H9 (cell line): ENCODE measurements around the gene NPAS2. TPM values are rescaled to one million over a fixed set of nuclear protein-coding genes. Genes with fewer than 3 reads are reported as not detected.

ENCODE experiments used
- DNase-seq: peaks from one replicate; pipeline ENCODE4 v3.0.0-alpha.2; 2017
- H2AFZ ChIP-seq: one replicate; pipeline ENCODE4 v1.6.1; 2013; ENCODE audit warnings: mild to moderate bottlenecking, low read length, control low read depth, moderate library complexity
- H2AK5ac ChIP-seq: 2 replicates; pipeline ENCODE4 v1.6.1; 2013; ENCODE audit warnings: low read length, control low read depth, mixed read lengths; ENCODE audit not compliant: insufficient read length
- H2BK120ac ChIP-seq: one replicate; pipeline ENCODE4 v1.6.1; 2013; ENCODE audit warnings: low read depth, mild to moderate bottlenecking, low read length, control low read depth, inconsistent platforms; ENCODE audit not compliant: poor library complexity, severe bottlenecking
- H2BK12ac ChIP-seq: 2 replicates; pipeline ENCODE4 v1.6.1; 2013; ENCODE audit warnings: low read length, control low read depth, mixed read lengths, low read depth; ENCODE audit not compliant: insufficient read length
- H2BK15ac ChIP-seq: 2 replicates; pipeline ENCODE4 v1.6.1; 2013; ENCODE audit warnings: low read depth, low read length, control low read depth
- H2BK20ac ChIP-seq: one replicate; pipeline ENCODE4 v1.6.1; 2013; ENCODE audit warnings: low read depth, mild to moderate bottlenecking, low read length, control low read depth, inconsistent platforms; ENCODE audit not compliant: poor library complexity, severe bottlenecking
- H2BK5ac ChIP-seq: 2 replicates; pipeline ENCODE4 v1.6.1; 2013; ENCODE audit warnings: low read length, control low read depth, mixed read lengths; ENCODE audit not compliant: insufficient read length
- H3K14ac ChIP-seq: 2 replicates; pipeline ENCODE4 v1.6.1; 2013; ENCODE audit warnings: low read length, control low read depth; ENCODE audit not compliant: insufficient read depth
- H3K18ac ChIP-seq: 2 replicates; pipeline ENCODE4 v1.6.1; 2013; ENCODE audit warnings: low read depth, mild to moderate bottlenecking, mixed read lengths, low read length, control low read depth; ENCODE audit not compliant: insufficient read length
- H3K23ac ChIP-seq: 2 replicates; pipeline ENCODE4 v1.6.1; 2013; ENCODE audit warnings: low read length, control low read depth, mixed read lengths, low read depth; ENCODE audit not compliant: insufficient read length
- H3K23me2 ChIP-seq: 2 replicates; pipeline ENCODE4 v1.6.1; 2013; ENCODE audit warnings: low read depth, mild to moderate bottlenecking, mixed read lengths, low read length, control low read depth; ENCODE audit not compliant: insufficient read length, poor library complexity, severe bottlenecking
- H3K27ac ChIP-seq: 2 replicates; pipeline ENCODE4 v1.5.1; 2013; ENCODE audit warnings: low read length, control low read depth, mixed read lengths, low read depth; ENCODE audit not compliant: insufficient read length
- H3K27me3 ChIP-seq: 2 replicates; pipeline ENCODE4 v1.6.1; 2013; ENCODE audit warnings: low read length, control low read depth, inconsistent platforms; ENCODE audit not compliant: insufficient read depth
- H3K4ac ChIP-seq: 2 replicates; pipeline ENCODE4 v1.6.1; 2013; ENCODE audit warnings: low read depth, mild to moderate bottlenecking, control low read depth, inconsistent platforms, low read length, moderate library complexity
- H3K4me1 ChIP-seq: 2 replicates; pipeline ENCODE4 v1.6.1; 2013; ENCODE audit warnings: low read length, control low read depth, inconsistent platforms; ENCODE audit not compliant: insufficient read depth
- H3K4me2 ChIP-seq: 2 replicates; pipeline ENCODE4 v1.6.1; 2013; ENCODE audit warnings: low read length, control low read depth, mixed read lengths; ENCODE audit not compliant: insufficient read length, insufficient read depth
- H3K56ac ChIP-seq: 2 replicates; pipeline ENCODE4 v1.6.1; 2013; ENCODE audit warnings: low read depth, mild to moderate bottlenecking, mixed read lengths, low read length, control low read depth; ENCODE audit not compliant: insufficient read length
- H3K79me1 ChIP-seq: 2 replicates; pipeline ENCODE4 v1.6.1; 2013; ENCODE audit warnings: low read depth, mild to moderate bottlenecking, moderate library complexity, low read length, control low read depth, inconsistent platforms; ENCODE audit not compliant: insufficient read depth, poor library complexity, severe bottlenecking
- H3K79me2 ChIP-seq: 2 replicates; pipeline ENCODE4 v1.6.1; 2013; ENCODE audit warnings: low read length, control low read depth, inconsistent platforms; ENCODE audit not compliant: insufficient read depth
- H3K9ac ChIP-seq: 2 replicates; pipeline ENCODE4 v1.6.1; 2013; ENCODE audit warnings: low read length, control low read depth, mixed read lengths; ENCODE audit not compliant: insufficient read length; ENCODE audit errors: extremely low read depth
- H3K9me3 ChIP-seq: one replicate; pipeline ENCODE4 v1.6.1; 2013; ENCODE audit warnings: low read depth, low read length, inconsistent platforms; ENCODE audit not compliant: control insufficient read depth
- H3T11ph ChIP-seq: one replicate; pipeline ENCODE4 v1.6.1; 2013; ENCODE audit warnings: mild to moderate bottlenecking, low read length, control low read depth, inconsistent platforms
- H4K20me1 ChIP-seq: one replicate; pipeline ENCODE4 v1.6.1; 2013; ENCODE audit not compliant: control insufficient read depth, insufficient read length, insufficient read depth
- H4K5ac ChIP-seq: 2 replicates; pipeline ENCODE4 v1.6.1; 2013; ENCODE audit warnings: low read depth, mild to moderate bottlenecking, mixed read lengths, low read length, control low read depth; ENCODE audit not compliant: insufficient read length
- H4K8ac ChIP-seq: replicated peaks from 2 replicates; pipeline ENCODE4 v1.6.1; 2013; ENCODE audit warnings: low read length, control low read depth, mixed read lengths, low read depth; ENCODE audit not compliant: insufficient read length
- H4K91ac ChIP-seq: 2 replicates; pipeline ENCODE4 v1.6.1; 2013; ENCODE audit warnings: low read depth, mild to moderate bottlenecking, moderate library complexity, mixed read lengths, low read length, control low read depth; ENCODE audit not compliant: insufficient read length
- H3K27ac Mint-ChIP-seq, 3 experiments: 2 replicates in 2 of 3; 3 replicates in 1 of 3; pipeline ENCODE4 v1.8.0; 2020 to 2021; ENCODE audit warnings: mixed read lengths in 3 of 3, mild to moderate bottlenecking in 1 of 3, moderate library complexity in 1 of 3
- H3K27me3 Mint-ChIP-seq: 2 replicates; pipeline ENCODE4 v1.8.0; 2021; ENCODE audit warnings: low read depth, mild to moderate bottlenecking, moderate library complexity, mixed read lengths
- H3K36me3 Mint-ChIP-seq, 3 experiments: 2 replicates in 2 of 3; 3 replicates in 1 of 3; pipeline ENCODE4 v1.8.0; 2020 to 2021; ENCODE audit warnings: low read depth in 3 of 3, mixed read lengths in 3 of 3; ENCODE audit not compliant: insufficient read depth in 1 of 3
- H3K4me1 Mint-ChIP-seq, 2 experiments: 2 replicates each; pipeline ENCODE4 v1.8.0; 2020; ENCODE audit warnings: mixed read lengths in 2 of 2
- H3K4me3 Mint-ChIP-seq, 2 experiments: 2 replicates in 1 of 2; 3 replicates in 1 of 2; pipeline ENCODE4 v1.8.0; 2020 to 2021; ENCODE audit warnings: mild to moderate bottlenecking in 2 of 2, mixed read lengths in 2 of 2, moderate library complexity in 1 of 2
- H3K9me3 Mint-ChIP-seq, 2 experiments: 2 replicates in 1 of 2; 3 replicates in 1 of 2; pipeline ENCODE4 v1.8.0; 2020; ENCODE audit warnings: mild to moderate bottlenecking in 2 of 2, mixed read lengths in 2 of 2, moderate library complexity in 1 of 2
- WGBS: extraction: QIAGEN DNeasy Blood & Tissue Kit; methylation state at CpG from one replicate; pipeline ENCODE4 v1.1.7; 2013; ENCODE audit warnings: missing lambda C conversion rate, low lambda C conversion rate, mixed read lengths; ENCODE audit not compliant: insufficient read length; ENCODE audit errors: extremely low coverage; 5-methylcytosine and 5-hydroxymethylcytosine counted together
- total RNA-seq: library from RNA; stranded (reverse); gene quantifications from 2 replicates; pipeline ENCODE4 v1.2.1, GENCODE V29; 2021
- TF ChIP-seq, protein P1 (sequence below): fragments of 200-600 bp; sonication (generic); conservative IDR thresholded peaks from 3 replicates; pipeline ENCODE4 v1.8.0; 2021; ENCODE audit warnings: antibody characterized with exemption, mild to moderate bottlenecking

Gene NPAS2
- total RNA-seq, 1 experiment from 2014 or later = 1.3 TPM

DNA sequence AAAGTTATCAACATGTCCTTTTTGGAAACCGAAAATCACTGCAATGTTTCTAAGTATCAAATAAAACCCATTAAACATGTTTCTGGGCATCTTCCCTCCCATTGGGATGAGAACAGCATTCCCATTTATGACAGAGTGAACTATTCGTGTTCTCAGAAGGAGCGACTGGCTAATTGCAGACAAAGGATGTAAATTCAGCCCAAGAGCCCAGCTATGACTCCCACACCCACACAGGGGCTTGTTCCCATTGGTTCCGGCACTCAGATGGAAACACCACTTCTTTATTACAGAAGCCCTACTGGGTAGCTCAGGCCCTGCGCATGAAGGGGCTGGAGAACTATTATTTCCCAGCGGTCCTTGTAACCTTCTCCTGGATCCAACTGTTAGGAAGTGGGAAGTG lies 16.6 kb upstream of the NPAS2 start:
- H3T11ph ChIP-seq = no peak overlapping the region
- H2AK5ac ChIP-seq = no peak overlapping the region
- H2BK15ac ChIP-seq = no peak overlapping the region
- Mint-ChIP-seq H3K27me3 (peaks cover 7% of the 10 kb centered on the region), H3K27ac (no peak overlapping the region), H3K4me1 (peaks cover 2 to 3% of the 10 kb centered on the region in 2 experiments; a peak in 2 of 4 replicates), H3K4me3 (no peak overlapping the region), H3K9me3 (no peaks in the 10 kb centered on the region), H3K36me3 (no peaks in the 10 kb centered on the region)
- H3K4me1 ChIP-seq = no peaks in the 10 kb centered on the region
- no peaks in the 10 kb centered on the region for H3K79me1 ChIP-seq
- no peak overlapping the region for H3K4ac ChIP-seq
- H2AFZ ChIP-seq = no peak overlapping the region
- H3K14ac ChIP-seq = no peak overlapping the region
- DNase-seq = no peak
- H3K4me2 ChIP-seq = no peak overlapping the region
- H2BK120ac ChIP-seq = no peak overlapping the region
- no peaks in the 10 kb centered on the region for H3K9me3 ChIP-seq
- H2BK12ac ChIP-seq = no peak overlapping the region
- no CpG with 5 or more reads among the region's 6 CpGs for WGBS
- H2BK5ac ChIP-seq = no peak overlapping the region
- H3K79me2 ChIP-seq = no peaks in the 10 kb centered on the region
- H3K23me2 ChIP-seq = no peaks in the 10 kb centered on the region
- no peaks in the 10 kb centered on the region for H4K20me1 ChIP-seq
- no peak overlapping the region for H3K18ac ChIP-seq
- no peak overlapping the region for H3K27ac ChIP-seq
- H2BK20ac ChIP-seq = no peak overlapping the region
- H3K27me3 ChIP-seq = no peaks in the 10 kb centered on the region
- TF ChIP-seq, protein P1, sequence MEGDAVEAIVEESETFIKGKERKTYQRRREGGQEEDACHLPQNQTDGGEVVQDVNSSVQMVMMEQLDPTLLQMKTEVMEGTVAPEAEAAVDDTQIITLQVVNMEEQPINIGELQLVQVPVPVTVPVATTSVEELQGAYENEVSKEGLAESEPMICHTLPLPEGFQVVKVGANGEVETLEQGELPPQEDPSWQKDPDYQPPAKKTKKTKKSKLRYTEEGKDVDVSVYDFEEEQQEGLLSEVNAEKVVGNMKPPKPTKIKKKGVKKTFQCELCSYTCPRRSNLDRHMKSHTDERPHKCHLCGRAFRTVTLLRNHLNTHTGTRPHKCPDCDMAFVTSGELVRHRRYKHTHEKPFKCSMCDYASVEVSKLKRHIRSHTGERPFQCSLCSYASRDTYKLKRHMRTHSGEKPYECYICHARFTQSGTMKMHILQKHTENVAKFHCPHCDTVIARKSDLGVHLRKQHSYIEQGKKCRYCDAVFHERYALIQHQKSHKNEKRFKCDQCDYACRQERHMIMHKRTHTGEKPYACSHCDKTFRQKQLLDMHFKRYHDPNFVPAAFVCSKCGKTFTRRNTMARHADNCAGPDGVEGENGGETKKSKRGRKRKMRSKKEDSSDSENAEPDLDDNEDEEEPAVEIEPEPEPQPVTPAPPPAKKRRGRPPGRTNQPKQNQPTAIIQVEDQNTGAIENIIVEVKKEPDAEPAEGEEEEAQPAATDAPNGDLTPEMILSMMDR = no peak
- no peak overlapping the region for H4K91ac ChIP-seq
- H4K5ac ChIP-seq = no peak overlapping the region
- H4K8ac ChIP-seq = no peak overlapping the region
- no peak overlapping the region for H3K56ac ChIP-seq
- H3K23ac ChIP-seq = no peak overlapping the region
- no peak overlapping the region for H3K9ac ChIP-seq
